H9 (cell line): Measurements from ENCODE around the gene RIC1. TPM values are rescaled to one million over a fixed set of nuclear protein-coding genes. Genes with fewer than 3 reads are reported as not detected.

Experiments
- DNase-seq: peaks from one replicate; pipeline ENCODE4 v3.0.0-alpha.2; 2017
- H2AFZ ChIP-seq: one replicate; pipeline ENCODE4 v1.6.1; 2013; ENCODE audit warnings: mild to moderate bottlenecking, low read length, control low read depth, moderate library complexity
- H2AK5ac ChIP-seq: 2 replicates; pipeline ENCODE4 v1.6.1; 2013; ENCODE audit warnings: low read length, control low read depth, mixed read lengths; ENCODE audit not compliant: insufficient read length
- H2BK120ac ChIP-seq: one replicate; pipeline ENCODE4 v1.6.1; 2013; ENCODE audit warnings: low read depth, mild to moderate bottlenecking, low read length, control low read depth, inconsistent platforms; ENCODE audit not compliant: poor library complexity, severe bottlenecking
- H2BK12ac ChIP-seq: 2 replicates; pipeline ENCODE4 v1.6.1; 2013; ENCODE audit warnings: low read length, control low read depth, mixed read lengths, low read depth; ENCODE audit not compliant: insufficient read length
- H2BK15ac ChIP-seq: 2 replicates; pipeline ENCODE4 v1.6.1; 2013; ENCODE audit warnings: low read depth, low read length, control low read depth
- H2BK20ac ChIP-seq: one replicate; pipeline ENCODE4 v1.6.1; 2013; ENCODE audit warnings: low read depth, mild to moderate bottlenecking, low read length, control low read depth, inconsistent platforms; ENCODE audit not compliant: poor library complexity, severe bottlenecking
- H2BK5ac ChIP-seq: 2 replicates; pipeline ENCODE4 v1.6.1; 2013; ENCODE audit warnings: low read length, control low read depth, mixed read lengths; ENCODE audit not compliant: insufficient read length
- H3K14ac ChIP-seq: 2 replicates; pipeline ENCODE4 v1.6.1; 2013; ENCODE audit warnings: low read length, control low read depth; ENCODE audit not compliant: insufficient read depth
- H3K18ac ChIP-seq: 2 replicates; pipeline ENCODE4 v1.6.1; 2013; ENCODE audit warnings: low read depth, mild to moderate bottlenecking, mixed read lengths, low read length, control low read depth; ENCODE audit not compliant: insufficient read length
- H3K23ac ChIP-seq: 2 replicates; pipeline ENCODE4 v1.6.1; 2013; ENCODE audit warnings: low read length, control low read depth, mixed read lengths, low read depth; ENCODE audit not compliant: insufficient read length
- H3K23me2 ChIP-seq: 2 replicates; pipeline ENCODE4 v1.6.1; 2013; ENCODE audit warnings: low read depth, mild to moderate bottlenecking, mixed read lengths, low read length, control low read depth; ENCODE audit not compliant: insufficient read length, poor library complexity, severe bottlenecking
- H3K27ac ChIP-seq: 2 replicates; pipeline ENCODE4 v1.5.1; 2013; ENCODE audit warnings: low read length, control low read depth, mixed read lengths, low read depth; ENCODE audit not compliant: insufficient read length
- H3K27me3 ChIP-seq: 2 replicates; pipeline ENCODE4 v1.6.1; 2013; ENCODE audit warnings: low read length, control low read depth, inconsistent platforms; ENCODE audit not compliant: insufficient read depth
- H3K4ac ChIP-seq: 2 replicates; pipeline ENCODE4 v1.6.1; 2013; ENCODE audit warnings: low read depth, mild to moderate bottlenecking, control low read depth, inconsistent platforms, low read length, moderate library complexity
- H3K4me1 ChIP-seq: 2 replicates; pipeline ENCODE4 v1.6.1; 2013; ENCODE audit warnings: low read length, control low read depth, inconsistent platforms; ENCODE audit not compliant: insufficient read depth
- H3K4me2 ChIP-seq: 2 replicates; pipeline ENCODE4 v1.6.1; 2013; ENCODE audit warnings: low read length, control low read depth, mixed read lengths; ENCODE audit not compliant: insufficient read length, insufficient read depth
- H3K56ac ChIP-seq: 2 replicates; pipeline ENCODE4 v1.6.1; 2013; ENCODE audit warnings: low read depth, mild to moderate bottlenecking, mixed read lengths, low read length, control low read depth; ENCODE audit not compliant: insufficient read length
- H3K79me1 ChIP-seq: 2 replicates; pipeline ENCODE4 v1.6.1; 2013; ENCODE audit warnings: low read depth, mild to moderate bottlenecking, moderate library complexity, low read length, control low read depth, inconsistent platforms; ENCODE audit not compliant: insufficient read depth, poor library complexity, severe bottlenecking
- H3K79me2 ChIP-seq: 2 replicates; pipeline ENCODE4 v1.6.1; 2013; ENCODE audit warnings: low read length, control low read depth, inconsistent platforms; ENCODE audit not compliant: insufficient read depth
- H3K9ac ChIP-seq: 2 replicates; pipeline ENCODE4 v1.6.1; 2013; ENCODE audit warnings: low read length, control low read depth, mixed read lengths; ENCODE audit not compliant: insufficient read length; ENCODE audit errors: extremely low read depth
- H3K9me3 ChIP-seq: one replicate; pipeline ENCODE4 v1.6.1; 2013; ENCODE audit warnings: low read depth, low read length, inconsistent platforms; ENCODE audit not compliant: control insufficient read depth
- H3T11ph ChIP-seq: one replicate; pipeline ENCODE4 v1.6.1; 2013; ENCODE audit warnings: mild to moderate bottlenecking, low read length, control low read depth, inconsistent platforms
- H4K20me1 ChIP-seq: one replicate; pipeline ENCODE4 v1.6.1; 2013; ENCODE audit not compliant: control insufficient read depth, insufficient read length, insufficient read depth
- H4K5ac ChIP-seq: 2 replicates; pipeline ENCODE4 v1.6.1; 2013; ENCODE audit warnings: low read depth, mild to moderate bottlenecking, mixed read lengths, low read length, control low read depth; ENCODE audit not compliant: insufficient read length
- H4K8ac ChIP-seq: replicated peaks from 2 replicates; pipeline ENCODE4 v1.6.1; 2013; ENCODE audit warnings: low read length, control low read depth, mixed read lengths, low read depth; ENCODE audit not compliant: insufficient read length
- H4K91ac ChIP-seq: 2 replicates; pipeline ENCODE4 v1.6.1; 2013; ENCODE audit warnings: low read depth, mild to moderate bottlenecking, moderate library complexity, mixed read lengths, low read length, control low read depth; ENCODE audit not compliant: insufficient read length
- H3K27ac Mint-ChIP-seq, 3 experiments: 2 replicates in 2 of 3; 3 replicates in 1 of 3; pipeline ENCODE4 v1.8.0; 2020 to 2021; ENCODE audit warnings: mixed read lengths in 3 of 3, mild to moderate bottlenecking in 1 of 3, moderate library complexity in 1 of 3
- H3K27me3 Mint-ChIP-seq: 2 replicates; pipeline ENCODE4 v1.8.0; 2021; ENCODE audit warnings: low read depth, mild to moderate bottlenecking, moderate library complexity, mixed read lengths
- H3K36me3 Mint-ChIP-seq, 3 experiments: 2 replicates in 2 of 3; 3 replicates in 1 of 3; pipeline ENCODE4 v1.8.0; 2020 to 2021; ENCODE audit warnings: low read depth in 3 of 3, mixed read lengths in 3 of 3; ENCODE audit not compliant: insufficient read depth in 1 of 3
- H3K4me1 Mint-ChIP-seq, 2 experiments: 2 replicates each; pipeline ENCODE4 v1.8.0; 2020; ENCODE audit warnings: mixed read lengths in 2 of 2
- H3K4me3 Mint-ChIP-seq, 2 experiments: 2 replicates in 1 of 2; 3 replicates in 1 of 2; pipeline ENCODE4 v1.8.0; 2020 to 2021; ENCODE audit warnings: mild to moderate bottlenecking in 2 of 2, mixed read lengths in 2 of 2, moderate library complexity in 1 of 2
- H3K9me3 Mint-ChIP-seq, 2 experiments: 2 replicates in 1 of 2; 3 replicates in 1 of 2; pipeline ENCODE4 v1.8.0; 2020; ENCODE audit warnings: mild to moderate bottlenecking in 2 of 2, mixed read lengths in 2 of 2, moderate library complexity in 1 of 2
- WGBS: extraction: QIAGEN DNeasy Blood & Tissue Kit; methylation state at CpG from one replicate; pipeline ENCODE4 v1.1.7; 2013; ENCODE audit warnings: missing lambda C conversion rate, low lambda C conversion rate, mixed read lengths; ENCODE audit not compliant: insufficient read length; ENCODE audit errors: extremely low coverage; 5-methylcytosine and 5-hydroxymethylcytosine counted together
- total RNA-seq: library from RNA; stranded (reverse); gene quantifications from 2 replicates; pipeline ENCODE4 v1.2.1, GENCODE V29; 2021
- TF ChIP-seq, protein P1 (sequence below): fragments of 200-600 bp; sonication (generic); conservative IDR thresholded peaks from 3 replicates; pipeline ENCODE4 v1.8.0; 2021; ENCODE audit warnings: antibody characterized with exemption, mild to moderate bottlenecking

The RIC1 gene
- total RNA-seq, 1 experiment from 2014 or later: 13.7 TPM

DNA sequence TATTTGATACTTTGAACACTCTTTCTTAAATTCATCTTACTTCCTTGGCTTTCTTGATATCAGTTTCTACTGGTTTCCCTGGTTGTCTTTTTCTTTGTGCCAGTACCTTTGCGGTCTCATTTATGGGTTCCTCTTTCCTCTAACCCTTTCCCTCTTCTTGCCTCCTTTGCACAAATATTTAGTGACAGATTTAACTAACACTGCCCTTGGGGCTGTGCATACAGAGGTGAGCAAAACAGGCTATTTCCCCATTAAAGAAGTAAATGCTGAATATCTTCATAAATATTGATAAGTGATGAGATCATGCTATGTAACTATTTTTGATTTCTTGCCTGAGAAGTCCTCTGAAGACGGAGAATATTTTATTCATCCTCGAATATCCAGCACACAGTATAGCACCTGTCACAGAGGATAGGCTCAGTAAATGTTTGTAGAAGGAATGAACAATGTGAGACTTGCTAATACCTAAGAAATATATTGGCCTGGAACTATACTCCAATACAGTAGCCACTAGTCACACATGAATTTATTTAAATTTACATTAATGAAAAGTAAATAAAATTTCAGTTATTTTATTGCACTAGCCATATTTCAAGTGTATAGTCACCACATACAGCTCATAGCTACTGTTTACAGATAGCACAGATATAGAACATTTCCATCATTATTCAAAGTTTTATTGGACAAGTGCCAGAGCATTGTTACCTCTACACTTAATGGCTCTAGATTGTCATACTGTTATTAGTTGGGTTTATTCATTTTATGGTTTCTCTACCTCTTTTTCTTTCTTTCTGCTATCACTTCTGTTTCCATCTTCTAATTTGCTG is 90.4 kb downstream of the RIC1 start:
- no peak overlapping the region for H2BK12ac ChIP-seq
- TF ChIP-seq, protein P1, sequence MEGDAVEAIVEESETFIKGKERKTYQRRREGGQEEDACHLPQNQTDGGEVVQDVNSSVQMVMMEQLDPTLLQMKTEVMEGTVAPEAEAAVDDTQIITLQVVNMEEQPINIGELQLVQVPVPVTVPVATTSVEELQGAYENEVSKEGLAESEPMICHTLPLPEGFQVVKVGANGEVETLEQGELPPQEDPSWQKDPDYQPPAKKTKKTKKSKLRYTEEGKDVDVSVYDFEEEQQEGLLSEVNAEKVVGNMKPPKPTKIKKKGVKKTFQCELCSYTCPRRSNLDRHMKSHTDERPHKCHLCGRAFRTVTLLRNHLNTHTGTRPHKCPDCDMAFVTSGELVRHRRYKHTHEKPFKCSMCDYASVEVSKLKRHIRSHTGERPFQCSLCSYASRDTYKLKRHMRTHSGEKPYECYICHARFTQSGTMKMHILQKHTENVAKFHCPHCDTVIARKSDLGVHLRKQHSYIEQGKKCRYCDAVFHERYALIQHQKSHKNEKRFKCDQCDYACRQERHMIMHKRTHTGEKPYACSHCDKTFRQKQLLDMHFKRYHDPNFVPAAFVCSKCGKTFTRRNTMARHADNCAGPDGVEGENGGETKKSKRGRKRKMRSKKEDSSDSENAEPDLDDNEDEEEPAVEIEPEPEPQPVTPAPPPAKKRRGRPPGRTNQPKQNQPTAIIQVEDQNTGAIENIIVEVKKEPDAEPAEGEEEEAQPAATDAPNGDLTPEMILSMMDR: no peak
- H3K27ac ChIP-seq: no peak overlapping the region
- H3K9me3 Mint-ChIP-seq: peaks cover 6 to 15% of the 10 kb centered on the region in 2 experiments
- H2BK120ac ChIP-seq: no peak overlapping the region
- peaks cover 45 to 56% (median 55%) of the 10 kb centered on the region in 3 experiments for H3K36me3 Mint-ChIP-seq
- no CpG with 5 or more reads among the region's 3 CpGs for WGBS
- no peak overlapping the region for H4K5ac ChIP-seq
- H3K23me2 ChIP-seq: no peaks in the 10 kb centered on the region
- no peaks in the 10 kb centered on the region for H3K4me1 Mint-ChIP-seq
- H3K79me1 ChIP-seq: no peaks in the 10 kb centered on the region
- H3K4ac ChIP-seq: no peak overlapping the region
- H2BK15ac ChIP-seq: no peak overlapping the region
- H4K20me1 ChIP-seq: no peaks in the 10 kb centered on the region
- H3K4me1 ChIP-seq: no peaks in the 10 kb centered on the region
- H3K27me3 ChIP-seq: no peaks in the 10 kb centered on the region
- no peak overlapping the region for H2BK20ac ChIP-seq
- no peak overlapping the region for H4K91ac ChIP-seq
- no peak overlapping the region for H3K4me2 ChIP-seq
- H3K27ac Mint-ChIP-seq: no peak overlapping the region
- no peak overlapping the region for H2AFZ ChIP-seq
- no peak overlapping the region for H3K9ac ChIP-seq
- no peak overlapping the region for H3K56ac ChIP-seq
- H4K8ac ChIP-seq: no peak overlapping the region
- no peak overlapping the region for H3T11ph ChIP-seq
- no peak overlapping the region for H3K14ac ChIP-seq
- no peak overlapping the region for H2BK5ac ChIP-seq
- H3K4me3 Mint-ChIP-seq: no peak overlapping the region
- H3K9me3 ChIP-seq: no peaks in the 10 kb centered on the region
- no peaks in the 10 kb centered on the region for H3K79me2 ChIP-seq
- no peaks in the 10 kb centered on the region for H3K27me3 Mint-ChIP-seq
- H3K23ac ChIP-seq: no peak overlapping the region
- no peak for DNase-seq
- H2AK5ac ChIP-seq: no peak overlapping the region
- H3K18ac ChIP-seq: no peak overlapping the region
